NCI-H2227 treated with DMSO at 0.1 percent for 48 hours (cell line): ENCODE results near the gene SYP.
A peak's percentile ranks its signal among the peaks of the same experiment; 100 is the strongest.
"Not testable (repeated sequence)": the region's sequence is repeated elsewhere in the genome, so short reads cannot be mapped to it uniquely, and the experiment has no call there.

ENCODE experiments used
- DNase-seq: peaks from one replicate; lab custom pipeline; 2025; lab: John Stamatoyannopoulos, UW

SYP gene

GRCh38 chrX:49189606-49190005 is 10.4 kb downstream of the SYP start:
- DNase-seq: no peak

GRCh38 chrX:49188468-49189076 is 11.4 kb downstream of the SYP start:
- DNase-seq: no peak

GRCh38 chrX:49187526-49187925 is 12.5 kb downstream of the SYP start:
- DNase-seq: no peak

GRCh38 chrX:49187028-49187394 is 13.0 kb downstream of the SYP start:
- no peak for DNase-seq

- no peak for DNase-seq
Measured at GRCh38 chrX:49186125-49187027, 13.6 kb downstream of the SYP start, which contains the start of gene PRICKLE3. Gene PRICKLE3, minus strand, starts transcription at chrX:49186373. Its CDS starts 76 bp downstream, at chrX:49186297.

- peak; percentile 32 for DNase-seq
Measured at GRCh38 chrX:49184294-49185281, 15.4 kb downstream of the SYP start.

- DNase-seq: no peak
Measured at GRCh38 chrX:49183701-49184281, 16.2 kb downstream of the SYP start.

- DNase-seq: no peak
Measured at GRCh38 chrX:49179358-49179757, 20.6 kb downstream of the SYP start.

GRCh38 chrX:49178537-49178936 is 21.5 kb downstream of the SYP start:
- no peak for DNase-seq

- DNase-seq: no peak
Measured at GRCh38 chrX:49177873-49178480, 22.0 kb downstream of the SYP start.

- DNase-seq: no peak
Measured at GRCh38 chrX:49177338-49177833, 22.6 kb downstream of the SYP start.

- DNase-seq: no peak
Measured at GRCh38 chrX:49176421-49177326, 23.3 kb downstream of the SYP start.

- no peak for DNase-seq
Measured at GRCh38 chrX:49175435-49176274, 24.3 kb downstream of the SYP start.

- DNase-seq: no peak
Measured at GRCh38 chrX:49174723-49175122, 25.3 kb downstream of the SYP start.

- DNase-seq: not testable (repeated sequence)
Measured at GRCh38 chrX:49173544-49173943, 26.4 kb downstream of the SYP start.

GRCh38 chrX:49172280-49172780 is 27.7 kb downstream of the SYP start:
- peak; percentile 72 for DNase-seq

- peak; percentile 30 for DNase-seq
Measured at GRCh38 chrX:49171752-49172279, 28.2 kb downstream of the SYP start, which contains the start of gene PLP2. Gene PLP2, plus strand, starts transcription at chrX:49171898. Its CDS starts 103 bp downstream, at chrX:49172001.

GRCh38 chrX:49167740-49168108 is 32.3 kb downstream of the SYP start:
- no peak for DNase-seq
